LNCAP (cell line): Measurements from ENCODE around the gene UTP18.

Source experiments
- TF ChIP-seq, protein P1 (sequence below): fragments of 450-650 bp; IDR thresholded peaks from 2 replicates; pipeline ENCODE4 v1.5.1; 2017; ENCODE audit warnings: mild to moderate bottlenecking

UTP18 gene

GRCh38 chr17:51325471-51325870 is 65.1 kb downstream of the UTP18 start:
- TF ChIP-seq, protein P1, sequence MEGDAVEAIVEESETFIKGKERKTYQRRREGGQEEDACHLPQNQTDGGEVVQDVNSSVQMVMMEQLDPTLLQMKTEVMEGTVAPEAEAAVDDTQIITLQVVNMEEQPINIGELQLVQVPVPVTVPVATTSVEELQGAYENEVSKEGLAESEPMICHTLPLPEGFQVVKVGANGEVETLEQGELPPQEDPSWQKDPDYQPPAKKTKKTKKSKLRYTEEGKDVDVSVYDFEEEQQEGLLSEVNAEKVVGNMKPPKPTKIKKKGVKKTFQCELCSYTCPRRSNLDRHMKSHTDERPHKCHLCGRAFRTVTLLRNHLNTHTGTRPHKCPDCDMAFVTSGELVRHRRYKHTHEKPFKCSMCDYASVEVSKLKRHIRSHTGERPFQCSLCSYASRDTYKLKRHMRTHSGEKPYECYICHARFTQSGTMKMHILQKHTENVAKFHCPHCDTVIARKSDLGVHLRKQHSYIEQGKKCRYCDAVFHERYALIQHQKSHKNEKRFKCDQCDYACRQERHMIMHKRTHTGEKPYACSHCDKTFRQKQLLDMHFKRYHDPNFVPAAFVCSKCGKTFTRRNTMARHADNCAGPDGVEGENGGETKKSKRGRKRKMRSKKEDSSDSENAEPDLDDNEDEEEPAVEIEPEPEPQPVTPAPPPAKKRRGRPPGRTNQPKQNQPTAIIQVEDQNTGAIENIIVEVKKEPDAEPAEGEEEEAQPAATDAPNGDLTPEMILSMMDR, result no peak

GRCh38 chr17:51335006-51335590 is 74.8 kb downstream of the UTP18 start:
- TF ChIP-seq, protein P1, result no peak

GRCh38 chr17:51335883-51336822 is 75.8 kb downstream of the UTP18 start:
- TF ChIP-seq, protein P1, result no peak

- TF ChIP-seq, protein P1, result no peak
Measured at GRCh38 chr17:51341457-51341856, 81.1 kb downstream of the UTP18 start.

DNA sequence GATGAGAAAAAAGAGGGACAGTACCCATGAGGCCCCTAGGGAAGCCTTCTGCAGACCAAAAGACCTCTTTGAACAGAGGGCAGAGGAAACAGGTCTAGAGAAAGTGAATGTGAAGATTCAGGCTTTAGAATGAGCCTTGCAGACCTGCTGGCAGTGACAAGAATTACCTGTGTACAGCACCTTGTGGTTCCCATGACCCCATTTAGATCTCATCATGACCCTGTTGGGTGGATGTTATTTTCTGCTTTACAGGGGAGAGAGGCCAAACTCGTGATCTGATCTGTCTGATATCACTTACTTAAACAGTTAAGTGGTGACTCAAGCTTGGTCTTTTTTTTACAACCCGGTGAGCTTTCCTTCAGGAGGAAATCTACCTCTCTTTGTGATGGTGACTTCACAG is 81.9 kb downstream of the UTP18 start:
- TF ChIP-seq, protein P1, result no peak

DNA sequence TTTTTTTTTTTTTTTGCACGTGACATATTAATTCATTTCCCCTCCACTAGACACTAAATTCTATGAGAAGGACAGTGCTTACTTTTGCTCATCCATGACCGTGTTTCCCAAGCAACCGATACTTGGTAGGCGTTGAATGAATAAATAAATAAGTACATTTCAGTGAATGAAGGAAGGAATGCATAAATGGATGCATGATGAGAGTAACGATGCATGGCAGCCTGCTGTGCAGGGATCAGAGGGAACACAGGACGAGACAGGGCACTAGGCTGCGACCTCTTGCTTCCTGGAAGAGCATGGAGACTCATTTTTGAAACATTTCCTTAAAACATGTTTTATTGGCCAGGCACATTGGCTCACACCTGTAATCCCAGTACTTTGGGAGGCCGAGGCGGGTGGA is 84.2 kb downstream of the UTP18 start:
- TF ChIP-seq, protein P1, result no peak

DNA sequence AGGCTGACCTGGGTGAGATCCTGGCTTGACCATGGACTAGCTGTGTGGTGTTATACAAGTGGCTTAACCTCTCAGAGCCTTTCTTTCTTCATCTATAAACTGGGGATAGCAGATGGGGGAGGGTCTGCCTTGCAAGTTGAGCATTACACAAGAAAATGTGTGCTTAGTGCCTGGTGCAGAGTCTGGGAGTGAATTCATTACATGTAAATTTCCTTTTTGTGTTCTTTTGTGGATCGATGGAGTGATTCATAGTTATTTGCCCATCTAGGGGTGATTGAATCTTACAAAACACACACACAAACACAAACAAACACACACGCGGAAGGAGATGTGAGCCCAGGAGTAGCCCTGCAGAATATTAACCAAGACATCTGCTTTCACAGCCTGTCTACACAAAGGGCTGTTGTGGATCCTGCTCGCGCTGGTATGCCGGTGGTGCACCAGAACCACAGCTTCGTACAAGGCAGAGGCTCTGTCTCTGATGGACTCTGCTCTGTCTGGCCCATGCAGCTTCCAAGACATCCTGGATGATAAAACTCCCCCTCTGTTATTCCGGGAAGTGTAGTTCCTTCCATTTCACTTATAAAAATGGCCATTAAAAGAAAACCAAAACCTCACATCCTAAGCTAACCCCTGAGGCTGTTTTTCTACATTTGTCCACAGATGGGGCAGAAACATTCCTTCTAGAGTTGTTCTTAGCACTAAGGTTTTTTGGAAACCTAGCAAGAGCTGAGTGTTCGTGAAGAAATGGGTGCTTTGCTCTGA is 86.1 kb downstream of the UTP18 start:
- TF ChIP-seq, protein P1, result no peak
